Measurements from ENCODE around the gene DYNC1I1. TPM values are rescaled to one million over a fixed set of nuclear protein-coding genes. Genes with fewer than 3 reads are reported as not detected.

Gene DYNC1I1
- total RNA-seq, 4 donors from 2014 or later: 1.9 to 17.9 (median 8.7) TPM

- no peaks in the 10 kb centered on the region for H3K4me1 ChIP-seq
- H3K27ac ChIP-seq: no peak overlapping the region
- peak overlapping the region in 1 of 2 donors; percentile 42 for H3K4me3 ChIP-seq
- peaks cover 0 to 7% of the 10 kb centered on the region in 2 donors for H3K27me3 ChIP-seq
- DNase-seq: no peak
- intact Hi-C loops (cut with DNase I; ENCODE audit: low total_unique reads): no loop called here
- H3K36me3 ChIP-seq: no peaks in the 10 kb centered on the region
- TF ChIP-seq, protein P1, sequence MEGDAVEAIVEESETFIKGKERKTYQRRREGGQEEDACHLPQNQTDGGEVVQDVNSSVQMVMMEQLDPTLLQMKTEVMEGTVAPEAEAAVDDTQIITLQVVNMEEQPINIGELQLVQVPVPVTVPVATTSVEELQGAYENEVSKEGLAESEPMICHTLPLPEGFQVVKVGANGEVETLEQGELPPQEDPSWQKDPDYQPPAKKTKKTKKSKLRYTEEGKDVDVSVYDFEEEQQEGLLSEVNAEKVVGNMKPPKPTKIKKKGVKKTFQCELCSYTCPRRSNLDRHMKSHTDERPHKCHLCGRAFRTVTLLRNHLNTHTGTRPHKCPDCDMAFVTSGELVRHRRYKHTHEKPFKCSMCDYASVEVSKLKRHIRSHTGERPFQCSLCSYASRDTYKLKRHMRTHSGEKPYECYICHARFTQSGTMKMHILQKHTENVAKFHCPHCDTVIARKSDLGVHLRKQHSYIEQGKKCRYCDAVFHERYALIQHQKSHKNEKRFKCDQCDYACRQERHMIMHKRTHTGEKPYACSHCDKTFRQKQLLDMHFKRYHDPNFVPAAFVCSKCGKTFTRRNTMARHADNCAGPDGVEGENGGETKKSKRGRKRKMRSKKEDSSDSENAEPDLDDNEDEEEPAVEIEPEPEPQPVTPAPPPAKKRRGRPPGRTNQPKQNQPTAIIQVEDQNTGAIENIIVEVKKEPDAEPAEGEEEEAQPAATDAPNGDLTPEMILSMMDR (IDR thresholded peaks at IDR 0.05): no peak
- no peak for TF ChIP-seq POLR2A (IDR thresholded peaks at IDR 0.05)
- no peaks in the 10 kb centered on the region for H3K9me3 ChIP-seq
Measured at GRCh38 chr7:96076350-96076707, 304.0 kb downstream of the DYNC1I1 start.

GRCh38 chr7:96080027-96080426 is 307.7 kb downstream of the DYNC1I1 start:
- H3K36me3 ChIP-seq: no peaks in the 10 kb centered on the region
- no peak overlapping the region for H3K27ac ChIP-seq
- H3K4me3 ChIP-seq: no peak overlapping the region
- H3K9me3 ChIP-seq: no peaks in the 10 kb centered on the region
- peaks cover 0 to 7% of the 10 kb centered on the region in 2 donors for H3K27me3 ChIP-seq
- H3K4me1 ChIP-seq: no peaks in the 10 kb centered on the region
- TF ChIP-seq, protein P1 (IDR thresholded peaks at IDR 0.05): no peak
- TF ChIP-seq POLR2A (IDR thresholded peaks at IDR 0.05): no peak
- intact Hi-C loops (cut with DNase I; ENCODE audit: low total_unique reads): no loop called here
- no peak for DNase-seq

GRCh38 chr7:96084881-96085553 is 312.7 kb downstream of the DYNC1I1 start:
- no peak overlapping the region for H3K4me3 ChIP-seq
- H3K4me1 ChIP-seq: no peaks in the 10 kb centered on the region
- intact Hi-C loops (cut with DNase I; ENCODE audit: low total_unique reads): no loop called here
- TF ChIP-seq POLR2A (IDR thresholded peaks at IDR 0.05): no peak
- TF ChIP-seq, protein P1 (IDR thresholded peaks at IDR 0.05): no peak
- no peak for DNase-seq
- H3K27me3 ChIP-seq: no peaks in the 10 kb centered on the region
- no peak overlapping the region for H3K27ac ChIP-seq
- no peaks in the 10 kb centered on the region for H3K9me3 ChIP-seq
- H3K36me3 ChIP-seq: no peaks in the 10 kb centered on the region

DNA sequence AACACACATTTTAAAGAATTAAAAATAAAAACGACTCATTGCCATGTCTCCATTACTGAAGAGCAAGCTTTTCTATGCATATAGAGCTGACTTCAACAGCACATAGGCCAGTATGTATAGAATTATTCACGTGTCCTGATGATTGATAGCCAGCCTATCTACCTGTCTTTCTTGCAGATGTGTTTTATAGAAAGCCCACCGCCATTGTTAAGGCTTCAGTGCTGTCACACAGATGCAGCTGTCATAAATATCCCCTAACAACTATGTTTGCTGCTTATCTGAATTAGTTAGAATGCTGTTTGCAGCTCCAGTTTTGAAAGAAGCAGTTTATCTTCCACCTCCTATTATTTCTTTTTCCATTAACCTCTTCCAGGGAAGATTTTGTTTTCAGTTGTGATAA is 313.6 kb downstream of the DYNC1I1 start:
- no peak for DNase-seq
- no peaks in the 10 kb centered on the region for H3K36me3 ChIP-seq
- no peaks in the 10 kb centered on the region for H3K4me1 ChIP-seq
- H3K4me3 ChIP-seq: no peak overlapping the region
- H3K27me3 ChIP-seq: no peaks in the 10 kb centered on the region
- TF ChIP-seq, protein P1 (IDR thresholded peaks at IDR 0.05): no peak
- TF ChIP-seq POLR2A (IDR thresholded peaks at IDR 0.05): no peak
- H3K9me3 ChIP-seq: no peaks in the 10 kb centered on the region
- intact Hi-C loops (cut with DNase I; ENCODE audit: low total_unique reads): no loop called here
- H3K27ac ChIP-seq: no peak overlapping the region

GRCh38 chr7:96088579-96088978 is 316.2 kb downstream of the DYNC1I1 start:
- Histone ChIP-seq H3K4me1 (no peaks in the 10 kb centered on the region), H3K36me3 (no peaks in the 10 kb centered on the region), H3K27me3 (no peaks in the 10 kb centered on the region), H3K4me3 (no peak overlapping the region), H3K27ac (no peak overlapping the region), H3K9me3 (no peaks in the 10 kb centered on the region)
- intact Hi-C loops (cut with DNase I; ENCODE audit: low total_unique reads): no loop called here
- DNase-seq: no peak
- TF ChIP-seq POLR2A (IDR thresholded peaks at IDR 0.05): no peak
- TF ChIP-seq, protein P1 (IDR thresholded peaks at IDR 0.05): no peak
